IPS-NIHi7 (cell line): ENCODE data around the gene MAML2.

ENCODE experiments used
- DNase-seq: peaks from one replicate; pipeline ENCODE4 v3.0.0; 2012; ENCODE audit warnings: mixed read lengths; ENCODE audit errors: extremely low spot score

MAML2 gene

DNA sequence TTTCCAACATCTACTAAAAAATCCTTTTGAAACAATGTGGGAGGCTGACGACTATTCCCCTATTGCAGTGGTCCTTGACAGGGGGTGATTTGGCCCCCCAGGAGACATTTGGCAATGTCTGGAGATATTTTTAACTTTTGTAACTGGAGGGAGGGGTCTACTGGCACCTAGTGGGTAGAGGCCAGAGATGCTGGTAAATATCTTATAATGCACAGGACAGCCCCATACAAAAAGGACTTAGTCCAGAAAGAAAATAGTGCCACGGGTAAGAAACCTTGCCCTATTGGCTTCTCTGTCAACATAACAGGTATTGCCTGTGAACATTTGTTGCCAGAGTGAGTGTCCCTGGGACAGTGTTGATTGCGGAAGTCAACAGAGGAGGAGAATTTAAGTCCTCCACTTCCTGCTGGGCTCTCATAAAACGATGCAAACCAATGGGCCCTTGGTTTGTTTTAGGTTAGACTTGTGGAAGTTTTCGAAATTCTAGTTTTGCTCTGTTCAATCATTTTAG, 101.6 kb downstream of the MAML2 start:
- DNase-seq = no peak

DNA sequence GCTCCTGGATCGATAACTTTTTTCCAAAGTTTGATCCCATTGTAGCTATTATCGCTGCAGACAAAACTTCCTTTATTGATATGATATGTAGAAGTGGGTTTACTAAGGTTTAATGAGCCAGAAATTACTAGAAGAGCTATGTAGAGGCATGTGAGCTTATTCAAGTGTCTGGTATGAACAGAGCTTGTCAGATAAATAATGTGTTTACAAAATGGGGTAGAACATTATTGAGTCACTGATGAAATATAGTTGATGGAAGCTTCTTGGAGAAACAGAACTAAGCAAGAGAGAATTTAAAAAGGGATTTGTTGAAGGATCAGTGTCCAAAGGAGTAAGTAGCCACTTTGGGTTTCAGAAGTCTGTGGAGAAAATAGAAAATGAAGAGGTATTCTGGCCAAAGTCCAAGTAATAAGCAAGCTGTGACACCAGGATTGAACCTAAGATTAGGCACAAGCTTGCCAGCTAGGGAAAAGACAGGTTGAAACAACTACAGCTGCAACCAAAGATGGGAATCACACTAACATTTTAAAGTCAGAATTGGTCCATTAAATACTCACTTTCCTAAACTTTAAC, 104.3 kb downstream of the MAML2 start:
- DNase-seq = no peak

DNA sequence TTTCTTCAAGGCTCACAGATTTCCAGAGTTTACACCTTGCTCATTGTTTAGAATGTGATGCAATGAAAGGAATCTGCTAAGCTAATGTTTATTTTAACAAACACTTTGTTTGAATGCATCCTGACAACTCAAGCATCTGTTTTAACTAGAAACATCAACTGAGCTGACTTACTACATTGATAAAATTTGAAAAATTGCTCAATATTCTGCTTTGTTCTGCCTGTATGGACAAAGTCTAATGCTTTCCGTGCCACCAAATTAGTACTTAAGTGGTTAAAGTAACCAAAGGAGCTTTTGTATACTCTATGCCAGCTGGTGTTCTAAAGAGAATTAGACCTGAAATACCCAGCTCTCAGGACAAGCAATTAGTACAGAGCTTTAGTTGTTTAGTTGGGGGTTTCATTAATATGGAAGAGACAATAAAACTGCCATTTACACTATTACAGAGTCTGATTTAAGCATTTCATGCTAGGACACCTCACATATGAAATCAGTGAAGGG, 105.2 kb downstream of the MAML2 start:
- DNase-seq = no peak

DNA sequence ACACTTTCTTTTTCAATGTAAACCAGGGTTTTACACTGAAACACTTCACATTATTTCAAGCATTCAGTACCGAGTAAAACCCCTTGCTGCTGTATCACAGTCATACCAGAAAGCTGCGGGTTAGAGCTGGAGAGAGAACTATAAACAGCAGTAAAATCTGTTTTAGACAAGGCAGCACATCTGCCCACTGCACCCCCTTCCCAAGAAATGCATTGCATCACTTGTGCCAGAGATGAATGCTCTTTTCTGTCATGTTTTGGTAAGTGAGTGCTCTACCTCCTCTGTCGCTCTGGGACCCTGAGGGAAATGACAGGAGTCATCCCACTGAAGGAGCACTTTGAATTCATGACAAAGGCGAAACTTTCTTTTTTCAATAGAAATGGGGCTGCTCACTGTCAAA, 107.2 kb downstream of the MAML2 start:
- no peak for DNase-seq

DNA sequence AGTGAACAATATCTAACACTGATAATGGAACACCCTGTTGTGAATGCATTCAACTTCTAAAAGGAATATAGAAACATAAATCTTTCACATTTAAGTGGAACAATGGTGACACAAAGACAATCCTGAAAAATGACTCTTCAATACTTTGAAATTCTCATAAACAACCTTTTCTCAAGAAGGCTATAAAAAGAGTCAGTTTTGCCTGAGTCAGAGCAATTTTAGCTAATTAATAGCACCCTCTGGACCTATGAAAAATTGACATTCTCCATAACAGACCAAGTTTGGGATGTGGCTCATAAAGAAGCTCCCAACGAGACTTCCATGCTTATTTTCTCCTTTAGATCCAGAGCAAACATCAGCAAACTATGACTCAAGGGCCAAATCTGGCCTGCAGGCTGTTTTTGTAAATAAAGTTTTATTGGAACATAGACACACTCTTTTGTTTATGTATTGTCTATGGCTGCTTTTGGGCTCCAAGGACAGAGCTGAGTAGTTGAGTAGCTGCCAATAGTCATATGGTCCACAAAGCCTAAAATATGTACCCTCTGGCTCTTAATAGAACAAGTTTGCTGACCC, 108.0 kb downstream of the MAML2 start:
- DNase-seq = no peak

DNA sequence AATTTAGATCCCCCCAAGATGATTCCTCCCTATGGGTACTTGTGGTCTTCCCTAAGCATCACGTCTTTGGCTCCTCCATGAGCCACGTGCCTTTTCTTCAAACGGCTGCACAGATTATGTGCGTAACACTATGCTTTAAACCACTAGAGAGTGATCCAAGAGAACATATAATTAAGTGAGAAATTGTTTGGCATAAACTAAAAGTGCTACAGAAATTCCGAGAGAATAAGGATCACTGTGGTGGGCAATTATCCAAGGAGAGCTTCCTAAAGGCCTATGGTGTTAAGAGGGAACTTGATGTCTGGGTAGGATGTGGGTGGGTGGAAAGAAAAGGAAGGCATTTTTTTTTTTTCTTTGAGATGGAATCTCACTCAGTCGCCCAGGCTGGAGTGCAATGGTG, 110.9 kb downstream of the MAML2 start:
- DNase-seq = no peak

DNA sequence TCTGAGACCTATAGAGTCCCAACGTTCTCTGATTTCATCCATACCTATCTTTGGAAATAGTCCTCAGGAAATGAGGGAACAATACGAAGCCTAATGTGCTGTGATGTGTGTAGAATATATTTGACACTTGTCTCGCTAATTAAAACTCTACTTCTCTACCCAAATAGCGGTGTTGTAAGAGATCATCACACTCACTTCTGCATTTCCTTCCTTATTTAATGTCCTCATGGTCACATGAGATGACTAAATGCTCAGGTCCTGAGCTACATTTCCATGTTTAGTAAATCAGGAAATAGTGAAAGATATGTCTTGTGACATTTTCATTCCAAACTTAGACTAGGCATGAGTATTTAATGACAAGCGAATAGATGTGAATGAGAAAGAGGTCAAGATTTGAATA, 112.3 kb downstream of the MAML2 start:
- no peak for DNase-seq

DNA sequence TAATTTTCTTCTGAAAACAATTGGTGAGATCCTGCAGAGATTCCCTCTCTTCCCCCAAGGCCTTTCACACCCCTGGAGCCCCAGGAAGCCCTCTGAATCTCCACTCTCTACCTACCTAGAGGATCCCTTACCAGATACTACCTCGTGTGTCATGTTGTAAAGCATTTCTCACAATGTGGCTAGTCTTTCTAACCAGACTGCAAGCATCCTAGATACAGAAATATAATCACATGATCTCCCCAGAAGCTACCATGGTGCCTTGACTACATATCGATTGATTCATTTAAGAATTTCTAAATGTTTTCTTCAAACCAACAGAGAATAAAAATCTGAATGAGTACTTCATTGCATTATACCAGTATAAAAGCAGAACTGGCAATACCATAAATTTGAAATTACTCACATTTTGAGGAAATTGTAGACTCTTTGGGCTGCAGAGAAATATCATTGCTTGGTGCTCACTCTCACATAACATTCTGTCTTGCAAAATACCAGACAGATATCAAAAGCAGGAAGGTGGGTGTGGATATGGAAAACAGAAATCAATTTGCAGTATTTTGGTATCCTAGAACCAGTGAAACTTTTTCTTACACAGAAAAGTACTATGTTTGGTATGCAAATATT, 113.5 kb downstream of the MAML2 start:
- DNase-seq = no peak

DNA sequence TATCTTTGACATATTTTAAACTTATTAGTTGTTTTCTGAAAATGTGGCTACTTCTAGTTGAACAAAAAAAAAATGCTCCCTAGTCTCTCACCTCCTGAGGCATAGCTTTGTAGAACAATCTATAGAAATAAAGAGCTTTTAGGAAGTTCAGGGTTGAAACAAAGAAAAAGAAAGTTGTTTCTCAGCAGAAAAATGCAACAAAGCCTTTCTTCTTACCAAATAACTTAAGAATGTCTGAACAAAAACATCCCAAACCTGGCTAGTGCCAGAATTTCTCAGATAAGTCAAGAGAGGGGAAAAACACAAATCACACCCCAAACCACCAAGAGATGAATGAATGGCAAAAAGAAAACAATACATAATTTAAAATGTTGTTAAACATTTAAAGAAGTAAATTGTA, 114.1 kb downstream of the MAML2 start:
- no peak for DNase-seq

DNA sequence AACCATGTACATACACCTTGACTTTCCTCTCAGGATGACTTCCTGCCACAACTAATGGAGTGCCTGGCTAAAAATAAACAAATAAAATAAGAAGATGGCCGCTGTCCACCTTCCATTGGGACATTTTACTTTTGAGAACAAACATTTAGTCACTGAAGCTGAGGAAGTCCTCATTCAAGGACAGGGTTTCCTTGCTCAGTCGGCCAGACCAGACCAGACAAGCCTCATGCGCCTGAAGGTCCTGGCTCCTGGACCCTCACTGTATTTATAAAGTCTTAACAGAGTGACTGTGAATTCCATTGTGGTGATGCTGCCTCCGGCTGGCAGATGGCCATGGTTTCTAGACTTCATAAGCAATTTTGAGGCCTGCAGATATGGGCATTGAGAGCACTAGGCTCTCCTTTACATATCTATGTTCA, 114.5 kb downstream of the MAML2 start:
- no peak for DNase-seq

DNA sequence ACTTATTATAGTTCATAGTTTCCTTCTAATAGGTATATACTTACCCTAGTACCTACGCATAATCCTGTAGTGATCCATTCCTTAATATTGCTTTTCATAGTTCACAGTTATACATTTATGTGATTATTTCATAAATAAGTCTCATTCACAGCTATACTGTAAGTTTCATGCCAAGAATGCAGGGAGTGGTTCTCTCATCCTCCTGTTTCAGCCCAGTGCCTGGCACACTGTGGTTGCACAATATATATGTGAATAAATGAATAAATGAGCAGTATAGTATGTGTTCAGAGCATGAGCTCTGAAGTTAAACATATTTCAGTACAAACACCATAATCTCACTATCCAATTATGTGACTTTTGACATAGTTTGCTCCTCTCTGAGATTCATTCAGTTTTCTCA, 115.8 kb downstream of the MAML2 start:
- no peak for DNase-seq

DNA sequence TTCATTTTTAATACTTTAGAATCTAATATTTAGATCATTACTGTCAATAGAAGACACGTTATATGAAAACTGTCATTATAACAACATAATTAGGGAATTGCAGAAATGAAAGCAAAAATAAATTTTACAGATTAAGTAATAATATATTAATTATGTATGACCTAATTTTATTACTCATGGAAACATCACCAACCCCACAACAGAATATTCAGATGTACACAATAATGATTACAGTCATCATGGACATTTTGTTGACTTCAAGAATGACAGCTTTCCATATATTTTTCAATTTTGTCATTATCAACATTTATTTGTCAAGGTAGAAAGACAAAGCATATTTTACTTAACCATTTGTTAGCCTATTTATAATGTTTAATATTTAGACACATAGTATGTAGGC, 119.9 kb downstream of the MAML2 start:
- no peak for DNase-seq

DNA sequence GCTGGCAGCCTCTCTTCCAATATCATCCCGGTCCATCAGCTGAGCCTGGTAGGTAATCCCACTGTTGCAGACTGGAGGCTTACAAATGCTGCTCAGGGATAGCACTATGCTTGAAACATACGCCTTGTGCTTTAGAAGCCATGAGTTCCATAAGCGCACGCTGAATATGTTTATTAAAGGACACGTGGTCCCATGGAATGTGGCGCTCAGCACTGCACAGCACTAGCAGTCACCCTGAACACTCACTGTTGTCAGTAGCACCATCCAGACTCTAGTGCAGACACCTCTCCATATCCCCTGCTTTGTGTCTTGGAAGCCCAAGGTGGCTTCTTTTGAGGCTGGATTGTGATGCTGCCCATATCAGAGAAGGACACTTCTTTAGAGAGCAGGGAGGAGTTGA, 120.9 kb downstream of the MAML2 start:
- DNase-seq = no peak

DNA sequence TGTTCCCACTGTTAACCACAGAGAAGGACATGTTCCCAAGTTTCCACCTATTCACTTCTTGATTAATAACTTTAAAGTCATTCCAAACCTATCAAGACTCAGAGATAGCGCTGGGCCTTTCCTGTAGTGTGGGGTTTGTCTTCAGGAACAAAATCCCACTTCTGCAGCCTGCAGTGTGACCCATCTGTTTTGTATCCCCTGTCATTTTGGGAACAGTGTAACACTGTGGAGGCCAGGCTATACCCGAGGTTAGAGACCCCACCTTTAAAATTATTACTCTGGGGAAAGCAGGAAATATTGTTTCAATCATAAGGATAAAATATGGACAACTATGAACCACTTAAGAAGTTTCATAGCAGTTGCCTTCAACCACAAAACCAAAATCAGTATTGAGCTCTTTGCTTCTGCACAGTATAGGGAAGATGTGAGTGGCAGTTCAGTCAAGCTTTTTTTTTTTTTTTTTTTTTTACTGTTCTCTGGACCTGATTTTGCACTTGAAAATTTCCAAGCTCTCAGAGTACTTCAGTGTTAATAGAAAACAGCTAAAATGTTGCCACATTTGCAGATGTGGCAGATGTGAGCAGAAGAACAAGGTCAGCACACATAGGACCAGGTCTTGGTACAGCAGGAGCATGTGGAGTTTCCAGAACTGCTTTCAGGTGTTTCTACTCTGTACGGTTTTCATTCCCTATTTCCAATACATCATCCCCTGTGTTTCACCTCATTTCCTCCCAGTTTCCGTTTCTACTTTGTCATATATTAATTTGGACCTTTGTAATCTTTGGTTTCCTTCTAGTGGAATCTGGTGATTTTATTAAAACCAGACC, 121.5 kb downstream of the MAML2 start:
- DNase-seq = no peak

DNA sequence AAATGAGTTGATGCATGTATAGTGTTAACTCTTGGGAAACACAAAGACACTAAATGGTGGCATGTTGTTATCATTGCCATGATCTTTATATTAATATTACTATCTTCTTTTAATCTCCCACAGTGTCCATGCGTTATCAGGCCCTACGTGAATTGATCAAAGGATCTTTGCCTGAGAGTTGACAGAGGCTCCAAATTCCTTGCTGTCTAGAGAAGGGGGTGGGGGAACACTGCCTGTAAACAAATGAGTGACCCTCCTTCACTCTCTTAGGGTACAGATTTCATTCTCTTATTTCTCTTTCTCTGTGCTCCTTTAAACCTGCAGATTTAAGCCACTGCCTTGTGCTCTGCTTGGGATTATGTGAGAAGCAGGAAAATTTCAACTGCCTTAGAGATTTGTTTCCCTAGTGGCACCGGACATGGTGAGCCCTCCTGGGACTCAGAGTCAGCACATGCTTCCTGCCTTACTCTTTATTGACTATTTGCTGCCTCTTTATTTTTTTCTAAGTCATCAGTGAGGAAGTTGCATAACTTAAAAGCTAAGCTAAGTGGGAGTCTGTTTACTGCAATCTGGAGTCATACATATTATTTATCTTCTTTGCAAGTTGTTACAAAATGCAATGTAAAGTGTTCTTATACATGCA, 122.9 kb downstream of the MAML2 start:
- no peak for DNase-seq

DNA sequence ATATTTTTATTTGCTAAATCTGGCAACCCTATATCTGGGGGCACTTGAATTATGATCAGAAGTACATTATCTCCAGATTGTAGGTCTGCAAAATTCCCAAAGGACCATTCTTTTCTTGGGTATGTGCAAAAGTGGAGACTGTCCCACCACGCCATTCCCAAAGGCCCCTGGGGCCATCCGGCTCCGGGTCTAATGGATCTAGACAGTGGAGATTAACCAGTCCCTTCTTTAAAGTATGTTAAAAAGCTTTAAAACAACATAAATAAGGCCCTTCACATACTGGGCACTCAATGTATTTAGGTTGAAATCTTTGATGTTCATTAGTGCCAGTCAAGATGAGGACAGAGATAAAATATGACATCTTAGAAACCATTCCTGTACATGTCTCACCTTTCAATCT, 124.1 kb downstream of the MAML2 start:
- DNase-seq = no peak

DNA sequence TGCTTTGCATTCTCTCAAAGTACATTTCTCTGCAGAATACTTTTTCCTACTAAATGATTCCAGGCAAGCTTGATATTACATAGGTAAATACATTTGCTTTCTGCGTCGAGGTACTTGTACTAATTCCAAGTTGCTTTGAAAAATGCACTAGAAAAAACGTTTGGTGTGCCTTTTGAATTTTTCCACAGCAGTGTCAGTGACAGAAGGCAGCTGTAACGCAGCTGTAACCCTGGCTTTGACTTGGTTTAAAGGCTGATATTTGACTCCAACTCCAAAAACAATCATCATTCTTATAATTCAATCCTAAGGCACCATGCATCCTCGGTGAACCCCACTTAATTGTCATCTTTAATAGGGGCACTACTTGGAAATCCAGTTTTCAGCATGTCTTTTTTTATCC, 125.0 kb downstream of the MAML2 start:
- no peak for DNase-seq

DNA sequence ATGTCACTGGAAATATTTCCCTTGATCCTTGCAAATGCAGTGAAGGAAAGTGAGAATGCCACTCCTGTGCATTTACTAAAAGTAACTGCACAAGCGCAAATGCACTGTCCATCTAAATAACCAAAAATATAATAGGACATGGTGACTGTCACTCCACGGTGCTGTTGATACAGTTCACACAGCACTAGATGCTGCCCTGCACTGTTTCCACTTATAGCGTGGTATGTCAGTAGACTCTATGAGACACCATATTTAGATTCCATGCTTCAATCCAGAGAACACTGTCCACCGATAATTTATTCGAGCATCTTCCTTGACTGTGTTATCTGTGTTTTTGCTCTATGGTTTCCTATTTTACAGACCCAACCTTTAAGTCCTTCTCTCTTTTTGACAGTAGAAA, 125.8 kb downstream of the MAML2 start:
- no peak for DNase-seq

DNA sequence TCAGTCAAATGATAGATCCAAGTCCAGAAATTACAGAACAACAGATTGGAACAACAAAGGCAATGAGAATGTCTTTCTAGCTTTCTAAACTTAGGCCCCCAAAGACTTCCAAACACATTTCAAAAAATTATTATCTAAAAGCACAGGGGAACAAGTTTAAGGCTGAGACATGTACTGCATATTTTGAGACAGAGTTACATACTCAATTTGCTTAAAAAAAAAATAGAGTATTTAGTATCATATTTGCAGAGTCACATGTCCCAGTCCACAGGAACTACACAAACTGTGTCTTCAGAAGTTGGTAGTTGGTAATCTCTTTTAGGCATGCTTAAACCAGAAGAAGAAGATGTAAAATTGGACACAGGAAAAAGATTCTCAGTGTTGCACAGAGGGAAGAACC, 127.2 kb downstream of the MAML2 start:
- DNase-seq = no peak

DNA sequence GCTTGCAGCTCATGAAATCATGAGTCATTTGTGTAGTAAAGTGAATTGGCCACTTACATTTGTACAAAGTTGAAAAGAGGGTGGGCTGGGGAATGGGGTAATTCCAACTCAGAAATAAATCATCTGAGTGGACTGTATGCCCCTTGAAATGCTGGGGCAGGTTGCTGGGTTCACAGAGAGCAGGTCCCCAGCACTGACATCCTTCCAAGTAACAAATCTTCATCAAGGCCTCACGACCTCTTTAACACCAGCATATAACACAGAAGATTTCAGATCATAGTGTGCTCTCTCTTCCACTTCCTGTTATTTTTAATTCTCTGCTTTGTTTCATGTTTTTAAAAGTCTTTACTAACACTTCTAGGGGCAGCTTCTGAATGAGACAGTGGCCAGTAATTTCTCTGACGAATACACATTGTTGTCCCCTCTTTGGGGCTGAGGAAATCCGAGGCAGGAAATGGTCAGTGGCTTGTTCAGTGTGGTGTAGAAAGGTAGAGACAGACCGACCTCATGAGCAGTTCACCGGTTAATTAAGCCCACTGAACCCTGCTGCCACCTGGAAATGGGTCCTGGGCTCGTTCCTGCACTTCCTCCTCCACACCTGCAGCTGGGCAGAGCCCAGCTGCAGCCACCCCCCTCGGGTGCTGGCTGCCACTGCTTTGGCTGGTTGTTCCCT, 127.7 kb downstream of the MAML2 start:
- DNase-seq = no peak

DNA sequence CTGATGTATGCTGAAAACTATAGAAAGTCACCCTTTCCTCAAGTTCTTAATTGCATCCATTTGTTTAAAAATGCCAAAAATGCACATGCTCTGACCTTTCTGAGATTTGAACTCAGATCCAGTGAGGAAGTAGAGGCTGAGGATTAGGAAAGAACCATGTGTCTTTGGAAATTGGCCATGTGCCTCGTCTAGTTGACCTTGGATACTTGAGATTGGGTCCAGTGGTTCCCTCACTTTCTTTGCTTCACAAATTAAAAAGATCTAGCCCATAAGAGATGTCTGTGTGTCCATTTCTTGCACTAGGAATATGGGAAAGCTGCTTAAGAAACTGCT, 128.3 kb downstream of the MAML2 start:
- DNase-seq = no peak

DNA sequence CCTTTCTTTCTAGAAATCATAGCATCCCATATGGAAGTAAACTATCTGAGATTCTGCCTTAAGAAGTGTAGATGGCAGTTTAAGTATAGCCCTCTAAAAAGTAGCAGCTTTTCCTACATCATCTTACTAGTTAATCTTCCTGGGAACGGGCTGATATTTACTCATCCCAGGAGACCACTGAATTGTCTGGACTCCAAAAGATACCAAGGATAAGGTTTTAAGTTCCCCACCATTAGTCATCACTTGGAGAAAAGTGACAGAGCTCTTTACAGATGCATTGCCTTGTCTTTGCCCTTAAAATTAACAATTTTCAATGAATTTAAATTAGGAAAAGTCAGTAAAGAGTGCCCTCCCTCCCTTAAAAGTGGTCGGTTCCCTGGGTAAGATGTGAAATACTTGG, 129.5 kb downstream of the MAML2 start:
- no peak for DNase-seq
